Measurements from ENCODE around the gene RPS6KL1. TPM values are rescaled to one million over a fixed set of nuclear protein-coding genes. Genes with fewer than 3 reads are reported as not detected.

The RPS6KL1 gene
- total RNA-seq, 1 experiment from 2014 or later: 9.8 TPM

GRCh38 chr14:74919421-74920165 lies 3.5 kb downstream of the RPS6KL1 start:
- H3K9me3 ChIP-seq: no peaks in the 10 kb centered on the region
- ChIA-PET CTCF (no interaction called here), POLR2A (interaction anchor here (0.8 kb wide), 1 partner anchor 135 kb away, joined by 4 read pairs; no protein-coding TSS in a partner anchor)
- Mint-ChIP-seq H3K27ac (ENCODE audit: unreplicated experiment) (no peak overlapping the region), H3K9me3 (ENCODE audit: unreplicated experiment) (no peaks in the 10 kb centered on the region), H3K4me1 (ENCODE audit: low read depth, unreplicated experiment) (no peaks in the 10 kb centered on the region), H3K36me3 (ENCODE audit: insufficient read depth, unreplicated experiment) (peaks cover 4% of the 10 kb centered on the region), H3K27me3 (ENCODE audit: insufficient read depth, unreplicated experiment) (no peaks in the 10 kb centered on the region), H3K4me3 (ENCODE audit: unreplicated experiment) (no peak overlapping the region)
- DNase-seq: no peak
- BruUV-seq (replicated peaks): no TSS peak
- no peaks in the 10 kb centered on the region for H3K36me3 ChIP-seq (ENCODE audit: control insufficient read depth, insufficient read depth, low read length)
- intact Hi-C loops (cut with micrococcal nuclease; ENCODE audit: unreplicated experiment): no loop called here
- H3K27me3 ChIP-seq (replicated peaks; ENCODE audit: control insufficient read depth, insufficient read depth, low read length): no peaks in the 10 kb centered on the region
- H3K4me1 ChIP-seq: no peaks in the 10 kb centered on the region
- TF ChIP-seq CTCF (IDR thresholded peaks at IDR 0.05; ENCODE audit: insufficient read depth in 1 of 2, low read depth in 1 of 2, low read length in 1 of 2, severe bottlenecking in 1 of 2, unreplicated experiment in 1 of 2): no peak
- H3K4me3 ChIP-seq (ENCODE audit: low read depth, low read length): no peak overlapping the region

GRCh38 chr14:74918380-74918779 lies 4.7 kb downstream of the RPS6KL1 start:
- Mint-ChIP-seq H3K27me3 (ENCODE audit: insufficient read depth, unreplicated experiment) (no peaks in the 10 kb centered on the region), H3K9me3 (ENCODE audit: unreplicated experiment) (no peaks in the 10 kb centered on the region), H3K4me3 (ENCODE audit: unreplicated experiment) (no peak overlapping the region), H3K36me3 (ENCODE audit: insufficient read depth, unreplicated experiment) (peaks cover 4% of the 10 kb centered on the region), H3K4me1 (ENCODE audit: low read depth, unreplicated experiment) (no peaks in the 10 kb centered on the region), H3K27ac (ENCODE audit: unreplicated experiment) (no peak overlapping the region)
- no peaks in the 10 kb centered on the region for H3K36me3 ChIP-seq (ENCODE audit: control insufficient read depth, insufficient read depth, low read length)
- BruUV-seq (replicated peaks): no TSS peak
- no peak for DNase-seq
- no peaks in the 10 kb centered on the region for H3K4me1 ChIP-seq
- H3K4me3 ChIP-seq (ENCODE audit: low read depth, low read length): no peak overlapping the region
- TF ChIP-seq CTCF (IDR thresholded peaks at IDR 0.05; ENCODE audit: insufficient read depth in 1 of 2, low read depth in 1 of 2, low read length in 1 of 2, severe bottlenecking in 1 of 2, unreplicated experiment in 1 of 2): no peak
- intact Hi-C loops (cut with micrococcal nuclease; ENCODE audit: unreplicated experiment): no loop called here
- no peaks in the 10 kb centered on the region for H3K9me3 ChIP-seq
- CTCF ChIA-PET: interaction anchor here (0.6 kb wide), 1 partner anchor 235 kb away, joined by 5 read pairs; no protein-coding TSS in a partner anchor
- POLR2A ChIA-PET: no interaction called here
- H3K27me3 ChIP-seq (replicated peaks; ENCODE audit: control insufficient read depth, insufficient read depth, low read length): no peaks in the 10 kb centered on the region

- Histone ChIP-seq H3K36me3 (ENCODE audit: control insufficient read depth, insufficient read depth, low read length) (no peaks in the 10 kb centered on the region), H3K4me1 (no peaks in the 10 kb centered on the region), H3K9me3 (no peaks in the 10 kb centered on the region), H3K4me3 (ENCODE audit: low read depth, low read length) (no peak overlapping the region), H3K27me3 (replicated peaks; ENCODE audit: control insufficient read depth, insufficient read depth, low read length) (no peaks in the 10 kb centered on the region)
- TF ChIP-seq CTCF (IDR thresholded peaks at IDR 0.05; ENCODE audit: insufficient read depth in 1 of 2, low read depth in 1 of 2, low read length in 1 of 2, severe bottlenecking in 1 of 2, unreplicated experiment in 1 of 2): no peak
- Mint-ChIP-seq H3K27ac (ENCODE audit: unreplicated experiment) (no peak overlapping the region), H3K27me3 (ENCODE audit: insufficient read depth, unreplicated experiment) (no peaks in the 10 kb centered on the region), H3K4me3 (ENCODE audit: unreplicated experiment) (no peak overlapping the region), H3K4me1 (ENCODE audit: low read depth, unreplicated experiment) (no peaks in the 10 kb centered on the region), H3K36me3 (ENCODE audit: insufficient read depth, unreplicated experiment) (peaks cover 4% of the 10 kb centered on the region), H3K9me3 (ENCODE audit: unreplicated experiment) (no peaks in the 10 kb centered on the region)
- POLR2A ChIA-PET: no interaction called here
- CTCF ChIA-PET: no interaction called here
- intact Hi-C loops (cut with micrococcal nuclease; ENCODE audit: unreplicated experiment): no loop called here
- BruUV-seq (replicated peaks): no TSS peak
- DNase-seq: no peak
These were observed 5.4 kb downstream of the RPS6KL1 start for GRCh38 chr14:74917646-74918081.
